NCI-H69 (cell line): Measurements from ENCODE around the gene FAM81A.
"Not testable (repeated sequence)": the region's sequence is repeated elsewhere in the genome, so short reads cannot be mapped to it uniquely, and the experiment has no call there.

Experiments
- DNase-seq: peaks from one replicate; lab custom pipeline; 2025; lab: John Stamatoyannopoulos, UW

The FAM81A gene

GRCh38 chr15:59437817-59438624 is at the start of gene FAM81A:
Gene FAM81A, plus strand, starts transcription at chr15:59438186. Its CDS starts 20,441 bp downstream, at chr15:59458627.
- DNase-seq = peak; percentile 97

- no peak for DNase-seq
These were observed 49.3 kb upstream of the FAM81A start for GRCh38 chr15:59388670-59389069.

GRCh38 chr15:59392299-59392698 is 45.7 kb upstream of the FAM81A start:
- DNase-seq = no peak

GRCh38 chr15:59394166-59394661 is 43.8 kb upstream of the FAM81A start:
- DNase-seq = no peak

GRCh38 chr15:59396211-59396610 is 41.8 kb upstream of the FAM81A start:
- DNase-seq = no peak

- no peak for DNase-seq
These were observed 41.3 kb upstream of the FAM81A start for GRCh38 chr15:59396679-59397078.

- DNase-seq = no peak
These were observed 39.8 kb upstream of the FAM81A start for GRCh38 chr15:59398220-59398619.

GRCh38 chr15:59399465-59400102 is 38.4 kb upstream of the FAM81A start:
- DNase-seq = no peak

GRCh38 chr15:59400103-59400813 is 37.7 kb upstream of the FAM81A start:
- DNase-seq = no peak

- not testable (repeated sequence) for DNase-seq
These were observed 36.7 kb upstream of the FAM81A start for GRCh38 chr15:59401051-59401823.

GRCh38 chr15:59401824-59402569 is 36.0 kb upstream of the FAM81A start:
- DNase-seq = peak; percentile 92

- DNase-seq = no peak
These were observed 32.9 kb upstream of the FAM81A start for GRCh38 chr15:59405079-59405478.

GRCh38 chr15:59406446-59406845 is 31.5 kb upstream of the FAM81A start:
- no peak for DNase-seq

GRCh38 chr15:59407946-59408345 is 30.0 kb upstream of the FAM81A start:
- no peak for DNase-seq

GRCh38 chr15:59410391-59410896 is 27.5 kb upstream of the FAM81A start:
- DNase-seq = no peak

- DNase-seq = no peak
These were observed 24.4 kb upstream of the FAM81A start for GRCh38 chr15:59413577-59413976.

- no peak for DNase-seq
These were observed 21.2 kb upstream of the FAM81A start for GRCh38 chr15:59416816-59417215.

- DNase-seq = no peak
These were observed 18.8 kb upstream of the FAM81A start for GRCh38 chr15:59419170-59419569.

GRCh38 chr15:59420108-59420507 is 17.9 kb upstream of the FAM81A start:
- DNase-seq = no peak

GRCh38 chr15:59420986-59421618 is 16.9 kb upstream of the FAM81A start:
- no peak for DNase-seq
